ENCODE results near the gene TMEM192. TPM values are rescaled to one million over a fixed set of nuclear protein-coding genes. Genes with fewer than 3 reads are reported as not detected.

TMEM192 gene
- total and polyA plus RNA-seq, 2 of the 4 experiments (the other 2 are of a cell fraction): 7.7 to 17.2 TPM

- Histone ChIP-seq H3K36me3 (ENCODE audit: control insufficient read depth, insufficient read depth, low read length) (no peaks in the 10 kb centered on the region), H3K27ac (ENCODE audit: insufficient read depth, low read length) (peak overlapping the region; percentile 56; the same call in 1 of the 2 replicates), H2AFZ (replicated peaks; ENCODE audit: low read length, poor library complexity) (peak overlapping the region; percentile 94), H2BK20ac (ENCODE audit: low read depth, low read length) (no peak overlapping the region), H4K5ac (ENCODE audit: low read depth, low read length) (peak overlapping the region; percentile 38; the same call in 1 of the 2 replicates), H3K4me3 (ENCODE audit: insufficient read depth, low read depth, low read length) (peak overlapping the region; percentile 83), H2BK5ac (ENCODE audit: low read depth, low read length, poor library complexity, severe bottlenecking) (no peak overlapping the region), H3K9ac (ENCODE audit: low read depth, low read length) (peak overlapping the region; percentile 94), H3K79me1 (ENCODE audit: low read depth in 1 of 2, low read length in 2 of 2) (no peaks in the 10 kb centered on the region), H2BK120ac (ENCODE audit: low read depth, low read length) (no peak overlapping the region), H3K4me2 (ENCODE audit: low read depth, low read length) (peak overlapping the region; percentile 88), H4K8ac (ENCODE audit: low read depth in 2 of 2, low read length in 2 of 2) (peak overlapping the region; percentile 70 to 85; a peak in 3 of 4 replicates), H4K20me1 (ENCODE audit: insufficient read depth, low read length) (no peaks in the 10 kb centered on the region), H3K56ac (ENCODE audit: extremely low read depth, insufficient read depth, low read length) (peak overlapping the region; percentile 66; the same call in 1 of the 2 replicates), H2AK9ac (replicated peaks; ENCODE audit: low read depth, low read length, poor library complexity) (peak overlapping the region; percentile 55), H3K9me1 (ENCODE audit: insufficient read depth, low read length) (peaks cover 6% of the 10 kb centered on the region; the same call in 1 of the 2 replicates), H2BK15ac (ENCODE audit: low read depth, low read length) (no peak overlapping the region; the same call in 2 of the 3 replicates), H3K4me1 (ENCODE audit: control insufficient read depth, insufficient read depth, low read length) (peaks cover 2% of the 10 kb centered on the region; the same call in 1 of the 2 replicates), H3K14ac (replicated peaks; ENCODE audit: low read depth, low read length) (peak overlapping the region; percentile 59; the same call in 1 of the 2 replicates), H4K91ac (ENCODE audit: insufficient read depth, low read depth, low read length) (no peak overlapping the region), H3K4ac (ENCODE audit: low read depth, low read length) (peak overlapping the region; percentile 71; the same call in 1 of the 2 replicates), H3K18ac (ENCODE audit: low read depth, low read length) (no peak overlapping the region), H3K9me3 (ENCODE audit: control insufficient read depth, insufficient read depth, low read length) (no peaks in the 10 kb centered on the region), H2AK5ac (ENCODE audit: low read depth, low read length) (no peak overlapping the region), H3K23ac (ENCODE audit: low read depth, low read length) (0 out of 2 replicates have a peak overlapping the region, but pooled peaks have one; percentile 44), H3K27me3 (ENCODE audit: control insufficient read depth, insufficient read depth, low read length) (no peaks in the 10 kb centered on the region)
- DNase-seq (no peak), ATAC-seq (ENCODE audit: low read depth) (no peak)
- intact Hi-C loops (cut with micrococcal nuclease) (loop anchor here (1.0 to 5.0 kb wide), 2 partner anchors 215 to 350 kb away; partner anchors contain the start of gene MSMO1), in situ Hi-C loops (cut with MboI; ENCODE audit: low sequenced_read_pairs) (no loop called here), dilution Hi-C loops (cut with HindIII; ENCODE audit: low sequenced_read_pairs, unreplicated experiment) (no loop called here)
- no peak for TF ChIP-seq ELK1 (IDR thresholded peaks at IDR 0.05; ENCODE audit: borderline replicate concordance, low read depth, low read length)
- no peak for TF ChIP-seq RFX5 (IDR thresholded peaks at IDR 0.05; ENCODE audit: low read depth, low read length)
- no peak for TF ChIP-seq MAFK (IDR thresholded peaks at IDR 0.05; ENCODE audit: low read depth, low read length)
- no peak for TF ChIP-seq RAD21 (IDR thresholded peaks at IDR 0.05; ENCODE audit: low read length)
- no peak for TF ChIP-seq CHD1 (IDR thresholded peaks at IDR 0.05; ENCODE audit: low read depth, low read length)
- no peak for TF ChIP-seq USF2 (IDR thresholded peaks at IDR 0.05; ENCODE audit: low read depth, low read length)
- no peak for TF ChIP-seq MAZ (IDR thresholded peaks at IDR 0.05; ENCODE audit: borderline replicate concordance, low read depth, low read length)
- POLR2A ChIA-PET (ENCODE audit: unreplicated experiment): no interaction called here
- WGBS, 2 experiments (ENCODE audit: extremely low coverage in 2 of 2, insufficient read length in 1 of 2): 0% methylated on average over 5 of the region's 17 CpGs; no CpG with 5 or more reads in 1 of the 2 experiments
- BruUV-seq (replicated peaks): no TSS peak
- CTCF ChIA-PET: interaction anchor here (1.2 to 1.7 kb wide), 3 partner anchors 16 to 185 kb away, joined by 5 to 9 read pairs (median 6); no protein-coding TSS in a partner anchor
Measured at GRCh38 chr4:165111906-165112367, 723 bp downstream of the TMEM192 start.

All from IMR-90 (cell line).